Small intestine (tissue), 7 donors: ENCODE measurements around the gene NTRK3. TPM values are rescaled to one million over a fixed set of nuclear protein-coding genes. Genes with fewer than 3 reads are reported as not detected.

Experiments used
- DNase-seq, 2 donors: peaks; one replicate each; pipeline versions ENCODE4 v3.0.0 to v3.0.0-alpha.2; 2013
- FAIRE-seq: peaks from 2 replicates; lab custom pipeline; 2012; peaks lifted over from hg19 to GRCh38; lab: Jason Lieb, UNC
- H3K27ac ChIP-seq, 3 donors: one replicate each; pipeline ENCODE4 v1.5.1; 2013; ENCODE audit warnings: low read length in 2 of 3, mild to moderate bottlenecking in 2 of 3, control low read depth in 1 of 3, inconsistent platforms in 1 of 3, low read depth in 1 of 3, moderate library complexity in 1 of 3
- H3K27me3 ChIP-seq, 3 donors: one replicate each; pipeline ENCODE4 v1.6.1; 2013; ENCODE audit warnings: low read length in 3 of 3, inconsistent platforms in 1 of 3; ENCODE audit not compliant: control insufficient read depth in 3 of 3, insufficient read depth in 3 of 3
- H3K36me3 ChIP-seq, 3 donors: one replicate each; pipeline ENCODE4 v1.6.1; 2013; ENCODE audit warnings: low read length in 3 of 3, inconsistent platforms in 1 of 3, low read depth in 1 of 3, mild to moderate bottlenecking in 1 of 3, moderate library complexity in 1 of 3; ENCODE audit not compliant: control insufficient read depth in 3 of 3, insufficient read depth in 2 of 3
- H3K4me1 ChIP-seq, 3 donors: one replicate each; pipeline ENCODE4 v1.6.1; 2013; ENCODE audit warnings: low read length in 2 of 3, inconsistent platforms in 1 of 3, low read depth in 1 of 3, mild to moderate bottlenecking in 1 of 3, moderate library complexity in 1 of 3; ENCODE audit not compliant: control insufficient read depth in 3 of 3, insufficient read depth in 2 of 3
- H3K4me3 ChIP-seq, 3 donors: one replicate each; pipeline ENCODE4 v1.5.1; 2013; ENCODE audit warnings: low read length in 3 of 3, control low read depth in 1 of 3, inconsistent platforms in 1 of 3, low read depth in 1 of 3, mild to moderate bottlenecking in 1 of 3, moderate library complexity in 1 of 3
- H3K9me3 ChIP-seq, 2 donors: one replicate each; pipeline ENCODE4 v1.6.1; 2013; ENCODE audit warnings: low read depth in 1 of 2, low read length in 1 of 2; ENCODE audit not compliant: control insufficient read depth in 2 of 2, insufficient read depth in 1 of 2
- WGBS, 3 donors: extraction: QIAGEN DNeasy Blood & Tissue Kit; methylation state at CpG; one replicate each; pipeline ENCODE4 v1.1.7; 2013; 5-methylcytosine and 5-hydroxymethylcytosine counted together
- polyA plus RNA-seq, 4 donors: library from polyadenylated mRNA; stranded (reverse) in 3 of 4; unstranded in 1 of 4; fragments of 200-250 nt in 3 of 4; fragments of 120-200 nt in 1 of 4; gene quantifications; one replicate each; pipeline versions ENCODE4 v1.2.1 to v1.2.3, GENCODE V29; 2013
- donor health status: healthy with polysubstance abuse.
- donor health status: control.
- donor health status: control.
- donor health status: Bipolar disorder and iron deficiency.
- donor health status: healthy.

The NTRK3 gene
- polyA plus RNA-seq, 4 donors, result under 0.01 to 3.6 (median 0.52) TPM; not detected in 1

DNA sequence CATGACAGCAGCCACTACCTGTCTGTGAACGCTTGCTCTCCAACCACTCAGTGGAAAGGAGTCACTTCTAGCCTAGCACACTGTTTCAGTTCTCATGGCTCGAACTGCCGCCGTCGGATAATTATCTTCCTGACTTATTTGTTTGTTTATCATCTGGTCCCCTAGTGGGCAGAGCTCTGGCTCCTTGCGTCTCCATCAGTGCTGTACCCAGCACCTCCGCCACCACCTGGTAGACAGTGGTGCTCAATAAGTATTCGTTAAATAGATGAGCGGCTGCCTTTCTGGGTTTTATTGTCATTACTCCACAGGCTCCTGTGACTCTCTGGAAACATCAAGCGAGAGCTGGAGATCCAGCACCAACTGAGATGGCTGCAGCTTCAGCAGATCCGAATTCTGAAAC lies 297.5 kb downstream of the NTRK3 start:
- FAIRE-seq, result no peak
- 57 to 84% (median 73%) methylated on average over 11 of the region's 11 CpGs for WGBS, 3 donors
- H3K4me1 ChIP-seq, result no peaks in the 10 kb centered on the region
- no peak overlapping the region for H3K27ac ChIP-seq
- H3K4me3 ChIP-seq, result no peak overlapping the region
- DNase-seq, result no peak
- no peaks in the 10 kb centered on the region for H3K36me3 ChIP-seq
- no peaks in the 10 kb centered on the region for H3K27me3 ChIP-seq
- no peaks in the 10 kb centered on the region for H3K9me3 ChIP-seq

- no peaks in the 10 kb centered on the region for H3K9me3 ChIP-seq
- 42 to 71% (median 49%) methylated on average over 10 of the region's 10 CpGs for WGBS, 3 donors
- no peaks in the 10 kb centered on the region for H3K4me1 ChIP-seq
- no peaks in the 10 kb centered on the region for H3K36me3 ChIP-seq
- no peaks in the 10 kb centered on the region for H3K27me3 ChIP-seq
- no peak for DNase-seq
- no peak for FAIRE-seq
- H3K27ac ChIP-seq, result no peak overlapping the region
- H3K4me3 ChIP-seq, result no peak overlapping the region
These were observed 301.1 kb downstream of the NTRK3 start for GRCh38 chr15:87955284-87955909.

- 38 to 68% (median 43%) methylated on average over 2 of the region's 2 CpGs for WGBS, 3 donors
- Histone ChIP-seq H3K4me1 (no peaks in the 10 kb centered on the region), H3K36me3 (no peaks in the 10 kb centered on the region), H3K27me3 (no peaks in the 10 kb centered on the region), H3K27ac (no peak overlapping the region), H3K4me3 (no peak overlapping the region), H3K9me3 (no peaks in the 10 kb centered on the region)
- no peak for FAIRE-seq
- no peak for DNase-seq
These were observed 301.7 kb downstream of the NTRK3 start for GRCh38 chr15:87954793-87955192.

- no peaks in the 10 kb centered on the region for H3K27me3 ChIP-seq
- no peaks in the 10 kb centered on the region for H3K36me3 ChIP-seq
- 89 to 91% (median 91%) methylated on average over 22 to 23 of the region's 23 CpGs for WGBS, 3 donors
- DNase-seq (no peak), FAIRE-seq (no peak)
- no peaks in the 10 kb centered on the region for H3K4me1 ChIP-seq
- no peak overlapping the region for H3K27ac ChIP-seq
- no peaks in the 10 kb centered on the region for H3K9me3 ChIP-seq
- H3K4me3 ChIP-seq, result no peak overlapping the region
These were observed 303.7 kb downstream of the NTRK3 start for GRCh38 chr15:87952736-87953287.

GRCh38 chr15:87949575-87950223 lies 306.8 kb downstream of the NTRK3 start:
- Histone ChIP-seq H3K27ac (no peak overlapping the region), H3K4me3 (no peak overlapping the region), H3K27me3 (no peaks in the 10 kb centered on the region), H3K4me1 (no peaks in the 10 kb centered on the region), H3K36me3 (no peaks in the 10 kb centered on the region), H3K9me3 (no peaks in the 10 kb centered on the region)
- FAIRE-seq (no peak), DNase-seq (no peak)
- 63 to 78% (median 67%) methylated on average over 6 of the region's 6 CpGs for WGBS, 3 donors

GRCh38 chr15:87949151-87949574 lies 307.4 kb downstream of the NTRK3 start:
- Histone ChIP-seq H3K4me3 (no peak overlapping the region), H3K36me3 (no peaks in the 10 kb centered on the region), H3K27ac (no peak overlapping the region), H3K4me1 (no peaks in the 10 kb centered on the region), H3K27me3 (no peaks in the 10 kb centered on the region), H3K9me3 (no peaks in the 10 kb centered on the region)
- FAIRE-seq (no peak), DNase-seq (no peak)
- 60 to 76% (median 73%) methylated on average over 7 of the region's 7 CpGs for WGBS, 3 donors

- no peaks in the 10 kb centered on the region for H3K36me3 ChIP-seq
- H3K4me3 ChIP-seq, result no peak overlapping the region
- H3K4me1 ChIP-seq, result no peaks in the 10 kb centered on the region
- FAIRE-seq (no peak), DNase-seq (no peak)
- H3K9me3 ChIP-seq, result no peaks in the 10 kb centered on the region
- no peak overlapping the region for H3K27ac ChIP-seq
- WGBS, 3 donors, result 32 to 52% (median 43%) methylated on average over 3 of the region's 3 CpGs
- no peaks in the 10 kb centered on the region for H3K27me3 ChIP-seq
These were observed 309.0 kb downstream of the NTRK3 start for GRCh38 chr15:87947560-87947959.

GRCh38 chr15:87945246-87945645 lies 311.3 kb downstream of the NTRK3 start:
- no peak overlapping the region for H3K4me3 ChIP-seq
- no peaks in the 10 kb centered on the region for H3K27me3 ChIP-seq
- H3K4me1 ChIP-seq, result no peaks in the 10 kb centered on the region
- FAIRE-seq (no peak), DNase-seq (no peak)
- no peaks in the 10 kb centered on the region for H3K9me3 ChIP-seq
- no peaks in the 10 kb centered on the region for H3K36me3 ChIP-seq
- H3K27ac ChIP-seq, result no peak overlapping the region
- WGBS, 3 donors, result 70 to 80% (median 78%) methylated on average over 3 of the region's 3 CpGs
